ENCODE measurements around the gene WBP2. TPM values are rescaled to one million over a fixed set of nuclear protein-coding genes. Genes with fewer than 3 reads are reported as not detected.

The WBP2 gene
- total and polyA plus RNA-seq, 2 of the 13 experiments (the other 11 are each of a cell fraction or from before 2014, with no cell fraction given) = 29.2 to 29.5 TPM

DNA sequence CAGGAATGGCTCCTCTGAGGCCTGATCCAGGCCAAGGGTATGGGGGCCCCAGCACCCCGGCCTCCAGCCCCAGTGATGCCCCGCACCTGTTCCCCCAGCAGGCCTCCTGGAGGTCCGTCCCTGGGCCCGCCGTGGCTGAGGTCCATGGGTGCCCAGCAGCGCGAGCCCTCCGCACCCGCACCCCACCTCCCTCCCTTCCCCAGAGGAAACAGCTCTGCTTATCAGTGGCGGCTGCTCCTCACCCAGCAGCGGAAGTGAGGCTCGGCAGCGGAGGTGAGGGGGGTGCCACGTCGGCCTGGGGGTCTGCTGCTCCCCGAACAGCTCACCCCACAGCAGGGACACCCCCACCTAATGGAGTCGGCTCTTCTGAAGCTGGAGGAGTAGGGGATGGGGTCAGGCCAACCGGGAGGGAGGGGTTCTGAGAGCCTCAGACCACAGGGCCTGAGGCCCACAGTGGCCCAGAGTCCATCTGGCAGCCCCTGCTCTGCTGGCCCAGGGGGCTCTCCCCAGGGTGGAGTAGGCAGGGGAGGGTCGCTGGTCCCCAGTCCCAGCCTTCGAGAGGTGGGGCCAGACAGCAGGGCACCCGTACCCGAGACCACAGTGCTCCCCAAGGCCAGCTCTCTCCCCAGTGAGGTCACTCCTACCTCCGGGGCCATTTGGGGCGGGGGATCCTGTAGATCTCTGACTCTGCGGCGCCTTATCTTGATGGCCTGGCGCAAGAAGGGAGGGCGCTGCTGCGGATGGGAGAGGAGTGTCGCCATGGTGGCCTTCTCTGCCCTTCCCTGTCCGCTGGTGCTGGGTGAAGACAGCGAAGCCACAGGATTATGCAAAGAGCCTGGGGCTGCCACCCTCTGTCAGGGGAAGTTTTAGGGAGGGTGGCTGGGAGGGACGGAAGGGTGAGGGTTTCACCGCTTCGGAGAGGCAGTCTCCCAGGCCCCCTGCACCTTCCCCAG lies 11.3 kb downstream of the WBP2 start, which contains the start of gene UNC13D (continued):
- peak; percentile 71 for TF ChIP-seq NRL (CRISPR knock-in tag; IDR thresholded peaks at IDR 0.05; ENCODE audit: borderline replicate concordance)
- TF ChIP-seq ZNF563 (CRISPR knock-in tag; IDR thresholded peaks at IDR 0.05) = no peak; the same call in 1 of the 2 replicates
- TF ChIP-seq FOXC1 (CRISPR knock-in tag; IDR thresholded peaks at IDR 0.05; ENCODE audit: borderline replicate concordance) = peak; percentile 47
- no peak for TF ChIP-seq U2AF1 (optimal IDR thresholded peaks at IDR 0.05; ENCODE audit: low read depth, low read length)
- no peak for TF ChIP-seq ZNF776 (CRISPR knock-in tag; IDR thresholded peaks at IDR 0.05)
- peak; percentile 57 for TF ChIP-seq ZNF350 (CRISPR knock-in tag; IDR thresholded peaks at IDR 0.05; ENCODE audit: borderline replicate concordance, low read depth)
- no peak; the same call in 1 of the 2 replicates for TF ChIP-seq ZNF749 (CRISPR knock-in tag; IDR thresholded peaks at IDR 0.05; ENCODE audit: borderline replicate concordance)
- no peak for TF ChIP-seq ARNT (IDR thresholded peaks at IDR 0.05)
- TF ChIP-seq ZNF724P (CRISPR knock-in tag; IDR thresholded peaks at IDR 0.05; ENCODE audit: borderline replicate concordance) = peak; percentile 88; the same call in 1 of the 2 replicates
- TF ChIP-seq ZSCAN29 (CRISPR knock-in tag; conservative IDR thresholded peaks at IDR 0.05) = no peak
- no peak for TF ChIP-seq ZFP36L2 (CRISPR knock-in tag; IDR thresholded peaks at IDR 0.05)
- no peak for TF ChIP-seq RARG (CRISPR knock-in tag; IDR thresholded peaks at IDR 0.05; ENCODE audit: low read depth)
- no peak for TF ChIP-seq RCOR2 (CRISPR knock-in tag; IDR thresholded peaks at IDR 0.05)
- no peak for TF ChIP-seq EZH2 (conservative IDR thresholded peaks at IDR 0.05; ENCODE audit: low read depth, low read length)
- TF ChIP-seq, protein P1, sequence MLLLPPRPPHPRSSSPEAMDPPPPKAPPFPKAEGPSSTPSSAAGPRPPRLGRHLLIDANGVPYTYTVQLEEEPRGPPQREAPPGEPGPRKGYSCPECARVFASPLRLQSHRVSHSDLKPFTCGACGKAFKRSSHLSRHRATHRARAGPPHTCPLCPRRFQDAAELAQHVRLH (CRISPR knock-in tag; IDR thresholded peaks at IDR 0.05; ENCODE audit: borderline replicate concordance, low read depth) = peak; percentile 18; the same call in 1 of the 2 replicates
- TF ChIP-seq SP4 (CRISPR knock-in tag; IDR thresholded peaks at IDR 0.05) = no peak
- peak; percentile 32; the same call in 1 of the 2 replicates for TF ChIP-seq ZNF713 (CRISPR knock-in tag; IDR thresholded peaks at IDR 0.05)
- peak; percentile 83 for TF ChIP-seq ZBTB38 (CRISPR knock-in tag; IDR thresholded peaks at IDR 0.05)
- TF ChIP-seq ZNF17 (CRISPR knock-in tag; IDR thresholded peaks at IDR 0.05) = no peak
- TF ChIP-seq, protein P2, sequence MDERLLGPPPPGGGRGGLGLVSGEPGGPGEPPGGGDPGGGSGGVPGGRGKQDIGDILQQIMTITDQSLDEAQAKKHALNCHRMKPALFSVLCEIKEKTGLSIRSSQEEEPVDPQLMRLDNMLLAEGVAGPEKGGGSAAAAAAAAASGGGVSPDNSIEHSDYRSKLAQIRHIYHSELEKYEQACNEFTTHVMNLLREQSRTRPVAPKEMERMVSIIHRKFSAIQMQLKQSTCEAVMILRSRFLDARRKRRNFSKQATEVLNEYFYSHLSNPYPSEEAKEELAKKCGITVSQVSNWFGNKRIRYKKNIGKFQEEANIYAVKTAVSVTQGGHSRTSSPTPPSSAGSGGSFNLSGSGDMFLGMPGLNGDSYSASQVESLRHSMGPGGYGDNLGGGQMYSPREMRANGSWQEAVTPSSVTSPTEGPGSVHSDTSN (CRISPR knock-in tag; IDR thresholded peaks at IDR 0.05) = 0 out of 2 replicates have a peak, but pooled peaks have one; percentile 10
- no peak; the same call in 1 of the 2 replicates for TF ChIP-seq SALL1 (CRISPR knock-in tag; IDR thresholded peaks at IDR 0.05)
- TF ChIP-seq, protein P3, sequence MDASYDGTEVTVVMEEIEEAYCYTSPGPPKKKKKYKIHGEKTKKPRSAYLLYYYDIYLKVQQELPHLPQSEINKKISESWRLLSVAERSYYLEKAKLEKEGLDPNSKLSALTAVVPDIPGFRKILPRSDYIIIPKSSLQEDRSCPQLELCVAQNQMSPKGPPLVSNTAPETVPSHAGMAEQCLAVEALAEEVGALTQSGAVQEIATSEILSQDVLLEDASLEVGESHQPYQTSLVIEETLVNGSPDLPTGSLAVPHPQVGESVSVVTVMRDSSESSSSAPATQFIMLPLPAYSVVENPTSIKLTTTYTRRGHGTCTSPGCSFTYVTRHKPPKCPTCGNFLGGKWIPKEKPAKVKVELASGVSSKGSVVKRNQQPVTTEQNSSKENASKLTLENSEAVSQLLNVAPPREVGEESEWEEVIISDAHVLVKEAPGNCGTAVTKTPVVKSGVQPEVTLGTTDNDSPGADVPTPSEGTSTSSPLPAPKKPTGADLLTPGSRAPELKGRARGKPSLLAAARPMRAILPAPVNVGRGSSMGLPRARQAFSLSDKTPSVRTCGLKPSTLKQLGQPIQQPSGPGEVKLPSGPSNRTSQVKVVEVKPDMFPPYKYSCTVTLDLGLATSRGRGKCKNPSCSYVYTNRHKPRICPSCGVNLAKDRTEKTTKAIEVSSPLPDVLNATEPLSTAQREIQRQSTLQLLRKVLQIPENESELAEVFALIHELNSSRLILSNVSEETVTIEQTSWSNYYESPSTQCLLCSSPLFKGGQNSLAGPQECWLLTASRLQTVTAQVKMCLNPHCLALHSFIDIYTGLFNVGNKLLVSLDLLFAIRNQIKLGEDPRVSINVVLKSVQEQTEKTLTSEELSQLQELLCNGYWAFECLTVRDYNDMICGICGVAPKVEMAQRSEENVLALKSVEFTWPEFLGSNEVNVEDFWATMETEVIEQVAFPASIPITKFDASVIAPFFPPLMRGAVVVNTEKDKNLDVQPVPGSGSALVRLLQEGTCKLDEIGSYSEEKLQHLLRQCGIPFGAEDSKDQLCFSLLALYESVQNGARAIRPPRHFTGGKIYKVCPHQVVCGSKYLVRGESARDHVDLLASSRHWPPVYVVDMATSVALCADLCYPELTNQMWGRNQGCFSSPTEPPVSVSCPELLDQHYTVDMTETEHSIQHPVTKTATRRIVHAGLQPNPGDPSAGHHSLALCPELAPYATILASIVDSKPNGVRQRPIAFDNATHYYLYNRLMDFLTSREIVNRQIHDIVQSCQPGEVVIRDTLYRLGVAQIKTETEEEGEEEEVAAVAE (CRISPR knock-in tag; IDR thresholded peaks at IDR 0.05; ENCODE audit: borderline replicate concordance) = 0 out of 2 replicates have a peak, but pooled peaks have one; percentile 39
- no peak for TF ChIP-seq ZNF234 (CRISPR knock-in tag; conservative IDR thresholded peaks at IDR 0.05)
- TF ChIP-seq RBM22 (optimal IDR thresholded peaks at IDR 0.05; ENCODE audit: low read length) = no peak
- no peak for TF ChIP-seq PCBP2 (optimal IDR thresholded peaks at IDR 0.05; ENCODE audit: low read depth, low read length, poor library complexity, severe bottlenecking)

All from HepG2 (cell line).